GM10847 (cell line): ENCODE results near the gene ANXA4.

Source experiments
- POLR2A ChIP-seq: IDR thresholded peaks from 2 replicates; pipeline ENCODE4 v1.6.1; 2011; ENCODE audit not compliant: insufficient read length; ENCODE audit errors: extremely low read depth

The ANXA4 gene

DNA sequence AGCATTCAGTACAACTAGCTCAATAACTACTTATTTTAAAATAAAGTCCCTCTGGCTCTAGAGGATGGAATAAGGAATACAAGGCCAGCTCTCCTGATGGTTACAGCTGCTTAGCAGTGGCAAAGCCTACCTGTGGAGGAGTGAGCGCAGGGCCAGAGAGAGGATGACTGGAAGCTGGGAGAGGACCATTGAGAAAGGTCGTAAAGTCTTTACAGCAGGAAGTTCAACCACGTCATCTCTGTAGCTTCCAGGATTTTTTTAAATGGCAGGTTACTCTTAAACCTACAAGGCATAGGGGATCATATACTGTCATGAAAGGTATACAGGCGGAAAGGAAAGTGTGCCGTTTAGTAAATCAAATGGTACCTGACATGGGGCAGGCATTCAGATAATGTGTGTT, 26.3 kb downstream of the ANXA4 start:
- no peak for TF ChIP-seq POLR2A

DNA sequence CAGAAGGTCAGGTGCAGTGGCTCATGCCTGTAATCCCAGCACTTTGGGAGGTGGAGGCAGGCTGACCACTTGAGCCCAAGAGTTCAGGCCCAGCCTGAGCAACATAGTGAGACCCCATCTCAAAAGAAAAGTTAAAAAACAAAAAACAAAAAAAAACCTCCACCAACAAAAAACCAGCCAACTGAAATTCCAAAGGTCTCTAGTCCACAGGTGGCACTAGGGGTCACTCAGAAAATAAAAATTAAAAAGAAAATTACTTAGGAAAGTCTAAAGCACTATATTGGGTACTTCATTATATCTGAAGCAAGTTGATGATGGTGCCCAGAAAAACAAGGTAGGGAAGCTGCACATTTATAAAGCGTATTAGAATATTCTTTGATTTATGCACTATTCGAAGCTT, 26.9 kb downstream of the ANXA4 start:
- TF ChIP-seq POLR2A = no peak

DNA sequence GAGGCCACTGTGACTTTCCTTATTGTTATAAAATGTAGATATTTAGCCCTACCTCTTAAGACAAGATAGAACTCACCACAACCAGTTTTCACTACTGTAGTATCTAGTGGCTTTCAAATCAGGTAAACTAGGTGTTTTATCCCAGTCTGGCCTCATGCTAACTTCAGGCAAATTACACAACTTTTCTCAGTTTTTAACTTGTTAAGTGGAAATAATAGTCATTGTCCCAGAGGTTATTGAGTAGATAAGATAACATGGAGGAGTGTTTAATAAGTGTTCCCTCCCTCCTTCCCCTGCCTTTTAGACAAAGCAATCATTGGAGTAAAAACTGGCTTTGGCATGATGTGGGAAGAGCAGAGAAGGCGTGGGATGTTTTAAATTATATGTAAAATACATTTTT, 27.3 kb downstream of the ANXA4 start:
- no peak for TF ChIP-seq POLR2A

DNA sequence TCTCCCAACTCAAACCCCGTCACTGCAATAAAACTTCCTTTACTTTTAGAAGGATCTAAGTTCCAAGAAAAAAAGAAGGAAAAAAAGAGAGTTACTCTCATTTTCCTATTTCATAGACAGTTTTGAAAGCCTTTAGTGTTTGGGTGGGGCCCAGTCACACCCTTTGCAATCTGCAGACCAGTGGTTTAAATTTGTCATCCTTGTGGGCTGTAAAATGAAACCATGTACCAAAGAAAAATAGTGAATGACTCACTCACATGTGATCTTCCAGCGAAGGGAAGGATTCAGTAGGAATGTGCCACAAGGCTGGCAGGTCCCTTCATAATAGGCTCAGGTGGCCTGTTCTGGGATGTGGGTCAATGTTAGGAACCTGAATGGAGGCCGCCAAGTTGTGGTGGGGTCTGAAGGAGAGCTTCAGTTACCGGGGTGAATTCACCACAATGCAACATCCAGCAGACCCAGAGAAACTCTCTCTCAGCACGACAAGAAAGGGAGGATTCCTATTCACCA, 28.3 kb downstream of the ANXA4 start:
- no peak for TF ChIP-seq POLR2A

DNA sequence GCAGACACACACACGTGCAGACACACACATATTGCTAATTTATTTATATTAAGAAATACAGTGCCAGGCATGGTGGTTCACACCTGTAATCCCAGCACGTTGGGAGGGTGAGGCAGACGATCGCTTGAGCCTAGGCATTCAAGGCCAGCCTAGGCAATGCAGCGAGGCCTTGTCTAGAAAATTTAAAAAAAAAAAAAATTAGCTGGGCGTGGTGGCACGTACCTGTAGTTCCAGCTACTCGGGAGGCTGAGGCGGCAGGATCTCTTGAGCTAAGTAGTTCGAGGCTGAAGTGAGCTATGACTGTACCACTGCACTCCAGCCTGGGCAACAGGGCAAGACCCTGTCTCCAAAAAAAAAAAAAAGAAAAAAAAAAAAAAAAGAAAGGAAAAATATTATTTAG, 28.8 kb downstream of the ANXA4 start:
- TF ChIP-seq POLR2A = no peak

DNA sequence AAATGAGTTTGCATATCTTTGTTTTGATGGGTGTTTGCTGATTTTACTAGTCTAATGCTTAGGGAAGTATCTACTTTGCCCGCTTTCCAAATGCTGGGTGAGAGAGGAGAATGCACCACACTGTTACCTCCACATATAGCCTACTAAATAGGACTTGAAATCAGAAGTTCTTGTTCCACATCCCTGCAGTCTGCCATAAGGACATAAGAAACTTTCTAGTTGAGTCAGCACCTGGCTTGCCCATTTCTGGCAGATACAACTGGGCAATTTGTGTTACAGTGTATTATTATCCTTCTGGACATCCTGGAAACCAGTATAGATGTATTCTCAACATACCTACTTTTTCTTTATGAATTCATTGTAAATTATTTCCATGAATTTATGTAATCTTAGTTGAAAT, 29.5 kb downstream of the ANXA4 start:
- TF ChIP-seq POLR2A = no peak

DNA sequence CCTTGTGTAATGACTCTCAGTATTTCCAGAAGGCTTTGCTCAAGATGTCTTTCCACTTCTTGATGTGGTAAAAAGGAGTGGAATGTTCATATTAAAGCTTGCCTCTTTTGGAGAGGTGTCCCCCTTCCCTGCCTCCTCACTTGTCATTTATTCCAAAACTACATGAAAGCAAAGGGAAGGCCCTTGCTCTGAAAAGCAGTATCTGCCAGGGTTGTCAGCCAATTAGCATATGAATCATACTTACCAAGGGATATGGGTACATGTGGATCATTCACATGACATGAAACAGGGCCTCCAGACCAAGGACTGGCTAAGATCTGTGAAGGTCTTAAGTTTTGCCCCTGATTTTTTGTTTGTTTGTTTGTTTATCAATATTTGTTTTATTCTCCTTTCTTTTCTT, 31.3 kb downstream of the ANXA4 start:
- no peak for TF ChIP-seq POLR2A

DNA sequence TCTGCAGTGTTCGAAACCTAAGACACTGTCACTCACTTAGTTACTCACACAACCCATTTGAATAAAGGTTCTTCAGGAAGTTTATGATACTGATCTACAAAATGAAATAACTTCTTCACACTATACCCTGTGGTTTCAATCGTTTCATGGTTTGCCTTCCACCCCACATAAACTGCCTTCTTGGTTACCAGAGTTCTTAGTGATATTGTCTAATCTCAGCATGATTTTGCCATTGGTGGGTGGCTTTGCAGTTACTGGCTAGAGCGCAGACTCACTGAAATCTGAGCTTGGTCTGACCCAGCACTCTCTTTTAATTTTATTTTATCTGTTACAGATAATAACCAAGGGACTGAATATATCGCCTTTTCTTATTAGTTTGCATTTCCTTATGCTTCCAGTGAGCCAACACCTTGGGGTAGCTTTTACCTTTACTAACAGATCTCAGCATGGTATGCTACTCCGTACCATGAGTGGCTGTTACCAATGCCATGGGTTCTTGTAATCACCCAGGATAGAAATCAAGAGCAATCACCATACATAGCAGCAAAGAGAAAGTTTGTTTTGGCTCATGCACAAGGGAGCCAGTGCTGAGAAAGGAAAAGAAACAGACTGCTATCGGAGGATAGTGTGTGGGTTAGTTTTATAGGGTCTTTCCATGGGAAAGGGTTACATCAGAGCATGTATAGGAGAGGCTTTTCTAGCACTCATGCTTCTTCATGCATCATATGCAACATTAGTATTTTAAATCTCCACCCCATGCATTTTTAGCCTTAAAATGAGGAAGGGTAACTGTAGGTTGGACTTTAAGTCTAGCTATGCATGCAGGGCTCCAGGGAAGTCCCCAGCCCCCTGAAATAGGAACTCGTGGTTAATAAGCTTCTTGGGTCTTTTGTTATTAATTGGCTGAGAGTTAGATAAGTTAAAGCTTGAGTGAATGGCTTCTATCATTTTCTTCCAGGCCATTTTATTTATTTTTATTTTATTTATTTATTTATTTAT, 33.3 kb downstream of the ANXA4 start:
- TF ChIP-seq POLR2A = no peak

DNA sequence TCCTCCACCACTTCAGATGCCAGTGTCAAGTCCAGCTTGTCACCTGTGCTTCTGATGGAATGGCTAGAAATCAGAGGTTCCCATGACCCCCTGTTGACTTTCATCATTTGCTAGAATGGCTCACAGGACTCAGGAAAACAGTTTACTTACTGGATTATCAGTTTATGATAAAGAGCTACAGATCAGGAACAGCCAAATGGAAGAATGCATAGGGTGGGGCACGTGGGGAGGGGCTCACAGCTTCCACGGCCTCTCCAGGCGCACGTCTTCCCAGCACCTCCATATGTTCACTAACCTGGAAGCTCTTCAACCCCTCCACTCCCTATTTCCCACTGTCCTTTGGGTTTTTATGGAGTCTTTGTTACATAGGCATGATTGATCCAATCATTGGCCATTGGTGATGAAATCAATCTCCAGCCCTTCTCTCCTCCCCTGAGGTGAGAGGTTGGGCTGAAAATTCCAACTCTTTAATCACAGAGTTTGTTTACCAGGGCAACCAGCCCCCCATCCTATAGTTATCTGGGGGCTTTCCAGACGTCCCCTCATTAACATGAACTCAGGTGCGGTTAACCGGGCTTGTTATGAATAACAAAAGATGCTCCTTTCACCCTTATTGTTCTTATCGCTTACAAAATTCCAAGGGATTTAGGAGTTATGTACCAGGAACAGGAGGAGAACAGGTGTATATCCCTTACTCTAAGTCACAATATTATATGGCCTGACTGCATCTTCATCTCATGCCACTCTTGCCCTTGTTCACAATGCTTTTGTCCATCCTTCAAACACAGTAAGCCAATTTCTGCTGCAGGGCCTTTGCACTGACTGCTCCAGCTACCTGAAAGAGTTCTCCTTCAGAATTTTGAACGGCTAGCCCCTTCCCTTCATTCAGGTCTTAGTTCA, 35.2 kb downstream of the ANXA4 start:
- no peak for TF ChIP-seq POLR2A

DNA sequence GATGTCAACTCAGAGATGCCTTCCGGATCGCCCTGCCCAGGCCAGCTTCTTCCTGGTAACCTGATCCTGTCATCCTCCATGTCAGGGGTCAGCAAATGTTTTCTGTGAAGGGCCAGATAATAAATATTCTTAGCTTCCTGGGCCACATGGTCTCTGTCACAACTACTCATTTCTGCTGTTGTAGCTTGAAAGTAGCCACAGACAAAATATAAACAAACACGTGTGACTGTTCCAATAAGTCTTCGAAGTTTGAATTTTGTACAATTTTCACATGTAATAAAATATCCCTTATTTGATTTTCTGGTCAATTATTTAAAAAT, 35.8 kb downstream of the ANXA4 start:
- TF ChIP-seq POLR2A = no peak

DNA sequence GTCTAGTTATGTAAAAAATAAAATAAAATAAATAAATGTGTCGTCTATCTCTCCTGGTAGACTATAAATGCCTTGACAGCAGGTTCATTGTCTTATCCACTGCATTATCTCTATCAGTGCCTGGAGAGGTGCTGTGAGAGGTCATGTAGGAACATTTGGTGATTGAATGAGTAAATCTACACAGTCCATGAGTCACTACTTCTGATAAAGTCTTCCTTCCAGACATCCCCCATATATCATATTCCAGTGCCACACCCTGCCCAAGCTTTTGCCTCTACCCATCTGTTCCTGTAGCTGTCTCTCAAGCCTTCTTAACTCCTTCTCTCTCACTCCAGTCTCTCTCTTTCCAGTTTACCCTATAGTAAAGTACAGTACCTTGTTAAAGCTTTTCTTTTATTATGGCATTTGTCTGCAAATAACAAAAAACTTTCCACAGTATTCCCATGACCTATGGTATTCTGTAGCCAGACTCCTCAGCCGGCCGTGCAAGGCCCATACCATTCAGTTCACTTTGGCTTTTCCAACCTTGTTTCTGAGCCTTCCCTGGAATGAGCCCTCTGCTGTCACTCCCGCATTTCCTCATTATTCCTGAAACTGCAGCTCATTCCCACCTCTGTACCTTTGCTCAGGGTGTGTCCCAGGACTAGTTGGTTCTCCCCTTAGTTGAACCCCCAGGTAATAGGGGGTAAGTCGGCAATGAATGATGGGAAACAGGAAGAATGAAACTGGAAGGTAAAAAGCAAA, 37.5 kb downstream of the ANXA4 start:
- TF ChIP-seq POLR2A = no peak

DNA sequence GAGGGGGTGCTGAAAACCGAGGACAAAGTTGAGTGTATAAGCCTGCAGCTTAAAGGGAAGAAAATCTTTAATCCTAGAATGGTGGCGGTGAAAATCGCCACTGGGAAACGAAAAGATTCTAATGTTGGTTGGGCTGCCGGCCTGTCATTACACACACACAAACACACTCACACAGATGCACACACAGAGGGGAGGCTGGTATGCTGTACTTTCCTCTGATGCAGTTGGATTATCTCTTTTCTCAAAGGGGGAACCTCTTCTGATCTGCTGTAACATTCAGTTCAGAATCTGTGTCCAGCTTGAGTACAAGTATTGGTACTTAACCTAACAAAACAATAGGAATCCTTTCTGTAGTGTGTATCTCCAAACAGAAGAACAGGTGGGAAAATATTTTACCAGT, 39.0 kb downstream of the ANXA4 start:
- no peak for TF ChIP-seq POLR2A

DNA sequence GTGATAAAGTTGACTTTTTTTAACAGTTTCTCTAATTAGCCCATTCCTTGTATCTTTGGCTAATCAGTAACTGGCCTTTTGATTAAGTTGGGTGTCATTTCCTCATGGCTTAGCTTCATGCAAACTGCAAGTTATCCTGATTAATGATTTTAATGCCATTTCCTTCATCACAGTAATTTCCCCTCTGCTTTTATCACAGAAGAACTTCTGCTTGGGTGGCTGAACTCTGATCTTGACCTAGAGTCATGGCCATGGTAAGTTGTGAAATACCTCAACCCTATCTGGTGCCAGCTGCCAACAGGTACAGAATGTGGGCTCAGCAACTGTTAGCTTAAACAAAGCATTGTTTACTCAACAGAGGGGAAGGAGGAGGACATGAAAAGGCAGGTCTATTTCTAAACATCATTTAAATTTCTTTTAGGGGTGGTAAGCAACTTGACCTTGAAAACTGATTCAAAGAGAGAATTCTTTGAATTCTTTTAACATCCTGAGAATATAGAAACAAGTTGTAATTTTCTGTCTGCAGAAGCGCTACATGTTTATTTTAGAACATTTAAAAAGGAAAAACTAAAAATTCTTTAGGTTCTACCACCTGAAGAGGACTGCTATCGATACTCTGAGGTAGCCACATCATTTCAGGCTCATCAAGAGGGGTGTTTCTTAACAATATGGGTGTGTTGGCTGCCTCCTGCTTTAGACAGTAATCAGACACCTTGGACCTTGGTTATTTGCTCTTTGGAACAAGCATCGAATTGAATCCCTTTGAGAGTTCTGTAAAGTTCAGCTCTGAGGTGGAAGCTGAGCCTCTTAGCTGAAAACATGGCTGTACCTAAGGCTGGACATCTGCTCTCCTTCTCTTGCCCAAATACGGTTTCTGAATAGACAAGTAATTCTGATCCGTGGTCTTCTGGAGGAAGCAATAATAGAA, 39.7 kb downstream of the ANXA4 start:
- TF ChIP-seq POLR2A = no peak

DNA sequence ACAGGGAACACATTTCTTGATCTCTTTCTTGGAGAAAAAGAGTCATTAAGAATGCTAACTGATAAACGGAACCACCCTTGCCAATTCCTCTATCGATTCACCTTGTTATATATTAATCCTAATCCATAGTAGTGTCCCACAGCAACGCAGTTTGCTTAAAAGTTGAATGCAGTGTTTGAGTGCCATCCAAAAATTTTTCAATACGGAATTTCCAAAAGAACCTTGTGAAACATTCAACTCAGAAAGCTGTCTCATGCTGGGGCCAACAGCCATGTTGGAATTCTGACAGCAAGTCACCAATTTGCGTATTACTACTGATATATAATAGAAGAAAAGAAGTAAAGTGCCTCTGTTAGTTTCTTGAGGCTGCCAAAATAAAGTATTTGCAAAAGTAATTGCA, 42.3 kb downstream of the ANXA4 start:
- no peak for TF ChIP-seq POLR2A
